GM21717 (cell line): ENCODE results near the gene FTCDNL1.

Source experiments
- ATAC-seq: cut with Tn5 transposase; IDR thresholded peaks from one replicate; pipeline ENCODE4 v1.9.1; 2021; ENCODE audit warnings: mild to moderate bottlenecking, moderate library complexity; ENCODE audit not compliant: unreplicated experiment

FTCDNL1 gene

GRCh38 chr2:199842631-199843395, 8.2 kb downstream of the FTCDNL1 start:
- no peak for ATAC-seq

- ATAC-seq: no peak
These were observed 9.6 kb downstream of the FTCDNL1 start for GRCh38 chr2:199841409-199841808.

- no peak for ATAC-seq
These were observed 12.6 kb downstream of the FTCDNL1 start for GRCh38 chr2:199838399-199838798.

GRCh38 chr2:199836943-199837342, 14.0 kb downstream of the FTCDNL1 start:
- no peak for ATAC-seq

- ATAC-seq: no peak
These were observed 17.5 kb downstream of the FTCDNL1 start for GRCh38 chr2:199833525-199833924.

- ATAC-seq: no peak
These were observed 20.5 kb downstream of the FTCDNL1 start for GRCh38 chr2:199830531-199830930.

GRCh38 chr2:199829628-199830027, 21.4 kb downstream of the FTCDNL1 start:
- ATAC-seq: no peak

GRCh38 chr2:199819746-199820145, 31.2 kb downstream of the FTCDNL1 start:
- no peak for ATAC-seq

- ATAC-seq: no peak
These were observed 32.2 kb downstream of the FTCDNL1 start for GRCh38 chr2:199818754-199819153.

GRCh38 chr2:199818026-199818425, 33.0 kb downstream of the FTCDNL1 start:
- no peak for ATAC-seq

- no peak for ATAC-seq
These were observed 36.2 kb downstream of the FTCDNL1 start for GRCh38 chr2:199814817-199815211.

- no peak for ATAC-seq
These were observed 36.7 kb downstream of the FTCDNL1 start for GRCh38 chr2:199814101-199814816.

GRCh38 chr2:199812493-199812892, 38.5 kb downstream of the FTCDNL1 start:
- ATAC-seq: no peak

- no peak for ATAC-seq
These were observed 39.6 kb downstream of the FTCDNL1 start for GRCh38 chr2:199811346-199811745.

GRCh38 chr2:199810422-199811171, 40.4 kb downstream of the FTCDNL1 start:
- ATAC-seq: no peak

GRCh38 chr2:199807966-199808365, 43.0 kb downstream of the FTCDNL1 start:
- ATAC-seq: no peak

- ATAC-seq: no peak
These were observed 44.8 kb downstream of the FTCDNL1 start for GRCh38 chr2:199806179-199806578.

- no peak for ATAC-seq
These were observed 46.2 kb downstream of the FTCDNL1 start for GRCh38 chr2:199804831-199805230.

- ATAC-seq: no peak
These were observed 52.0 kb downstream of the FTCDNL1 start for GRCh38 chr2:199798831-199799580.

GRCh38 chr2:199797431-199798403, 53.3 kb downstream of the FTCDNL1 start:
- ATAC-seq: no peak
